ENCODE measurements around the gene CCDC117.

Gene CCDC117

DNA sequence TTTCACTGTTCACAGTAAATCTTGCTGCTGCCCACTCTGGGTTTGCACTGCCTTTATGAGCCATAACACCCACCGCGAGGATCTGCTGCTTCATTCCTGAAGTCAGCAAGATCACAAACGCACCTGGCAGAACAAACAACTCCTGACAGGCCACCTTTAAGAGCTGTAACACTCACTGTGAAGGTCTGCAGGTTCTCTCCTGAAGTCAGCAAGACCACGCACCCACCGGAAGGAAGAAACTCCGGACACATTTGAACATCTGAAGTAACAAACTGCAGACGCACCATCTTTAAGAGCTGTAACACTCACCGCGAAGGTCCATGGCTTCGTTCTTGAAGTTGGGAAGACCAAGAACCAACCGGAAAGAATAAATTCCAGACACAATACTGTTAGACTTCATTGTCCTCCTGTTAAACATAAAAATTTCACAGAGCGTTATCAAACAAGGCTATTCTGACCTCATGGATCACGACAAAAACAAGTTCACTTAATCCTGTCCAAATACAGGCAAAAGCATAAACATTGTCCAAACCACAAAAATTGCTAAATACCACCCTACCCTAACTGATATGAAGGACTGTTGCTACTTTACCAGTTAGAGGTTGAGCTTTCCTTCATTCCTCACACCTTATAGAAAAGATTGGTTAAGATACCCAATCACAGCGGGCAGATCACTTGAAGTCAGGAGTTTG lies 3.0 kb upstream of the CCDC117 start:
- DNase-seq (ENCODE audit: low spot score): no peak

DNA sequence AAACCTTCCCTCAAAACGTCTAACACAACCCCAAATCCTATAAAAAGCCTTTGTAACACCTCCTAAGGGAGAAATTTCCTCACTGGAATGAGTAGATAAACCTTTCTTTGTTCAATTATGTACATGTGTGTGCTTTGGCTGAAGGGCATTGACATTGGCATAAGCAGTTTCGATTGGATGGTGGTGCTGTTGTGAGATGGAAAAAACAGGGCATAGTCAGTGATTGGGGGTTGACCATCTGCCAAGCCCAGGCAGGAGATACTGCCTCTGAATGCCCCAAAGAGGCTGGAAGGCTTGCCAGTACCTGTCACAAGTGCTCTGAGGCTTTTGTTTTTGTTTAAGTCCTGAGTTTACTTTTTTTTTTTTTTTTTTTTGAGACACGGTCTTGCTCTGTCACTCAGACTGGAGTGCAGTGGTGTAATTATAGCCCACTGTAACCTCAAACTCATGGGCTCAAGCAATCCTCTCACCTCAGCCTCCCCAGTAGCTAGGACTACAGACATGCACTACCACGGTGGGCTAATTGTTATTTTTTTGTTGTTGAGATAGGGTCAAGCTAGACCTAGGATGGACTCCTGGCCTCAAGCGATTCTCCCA lies 1.2 kb upstream of the CCDC117 start:
- no peak for DNase-seq (ENCODE audit: low spot score)

DNA sequence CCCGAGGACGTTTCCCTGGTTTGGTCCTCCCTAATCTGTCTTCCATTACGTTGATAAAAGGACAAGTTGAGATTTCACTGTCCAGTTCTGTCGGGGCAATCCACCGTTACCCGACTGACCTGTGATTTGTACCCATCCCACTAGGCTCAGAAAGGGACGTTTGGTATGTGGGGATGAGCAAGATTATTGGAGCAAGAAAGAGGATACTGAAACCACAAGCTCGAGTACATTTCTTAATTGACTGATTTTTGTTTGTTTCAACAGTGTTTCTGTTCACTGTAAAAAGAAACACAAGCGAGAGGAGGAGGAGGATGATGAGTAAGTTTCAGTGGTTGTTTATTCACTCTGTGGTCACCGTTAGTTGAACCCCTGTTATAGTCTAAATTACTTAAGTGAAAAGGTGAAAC lies 969 bp downstream of the CCDC117 start:
- no peak for DNase-seq (ENCODE audit: low spot score)

DNA sequence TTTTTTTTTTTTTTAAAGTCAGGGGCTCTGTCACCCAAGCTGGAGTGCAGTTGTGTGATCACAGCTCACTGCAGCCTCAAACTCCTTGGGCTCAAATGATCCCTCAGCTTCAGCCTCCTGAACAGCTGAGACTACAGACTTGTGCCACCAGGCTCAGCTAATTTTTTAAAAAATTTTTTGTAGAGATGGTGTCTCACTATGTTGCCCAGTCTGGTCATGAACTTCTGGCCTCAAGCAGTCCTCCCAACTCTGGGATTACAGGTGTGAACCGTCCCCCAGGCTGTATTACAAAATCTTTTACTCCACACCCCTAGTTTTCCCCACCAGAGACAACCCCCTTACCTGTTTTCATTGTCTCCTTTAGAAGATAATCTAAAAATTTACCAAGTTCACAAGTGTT lies 1.9 kb downstream of the CCDC117 start:
- DNase-seq (ENCODE audit: low spot score): no peak

DNA sequence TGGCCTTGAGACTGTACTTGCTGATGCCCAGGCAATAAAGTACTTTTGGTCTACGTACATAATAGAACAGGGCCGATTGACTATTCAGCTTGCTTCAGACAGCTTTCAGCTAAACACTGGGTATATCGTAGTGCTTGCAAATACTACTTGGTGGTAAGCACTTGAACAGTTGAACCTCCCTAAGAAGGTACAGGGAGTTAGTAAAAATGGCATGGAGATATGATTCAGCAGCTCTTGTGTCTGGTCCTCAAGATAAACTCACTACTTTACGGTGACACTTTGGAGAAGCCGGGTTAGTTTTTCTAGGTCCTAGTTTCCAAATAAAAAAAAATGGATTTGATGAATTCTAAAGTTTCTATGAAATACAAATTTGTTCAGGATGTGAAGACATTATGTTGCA lies 7.3 kb downstream of the CCDC117 start:
- no peak for DNase-seq (ENCODE audit: low spot score)

DNA sequence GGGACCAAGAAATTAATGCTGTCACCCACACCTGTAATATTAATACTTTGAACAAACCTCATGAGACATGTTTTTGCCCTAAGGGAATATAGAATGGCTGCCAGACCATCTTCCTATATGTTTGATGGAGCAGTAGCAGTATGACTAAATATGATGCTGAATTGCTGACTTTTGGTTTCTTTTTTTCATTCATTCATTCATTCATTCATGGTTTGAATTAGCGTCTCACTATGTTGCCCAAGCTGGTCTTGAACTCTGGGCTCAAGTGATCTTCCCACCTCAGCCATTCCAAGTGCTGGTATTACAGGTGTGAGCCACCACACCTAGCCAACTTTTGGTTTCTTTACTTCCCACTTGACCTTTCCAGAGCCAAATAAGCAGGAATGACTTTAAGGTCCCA lies 7.8 kb downstream of the CCDC117 start:
- no peak for DNase-seq (ENCODE audit: low spot score)

DNA sequence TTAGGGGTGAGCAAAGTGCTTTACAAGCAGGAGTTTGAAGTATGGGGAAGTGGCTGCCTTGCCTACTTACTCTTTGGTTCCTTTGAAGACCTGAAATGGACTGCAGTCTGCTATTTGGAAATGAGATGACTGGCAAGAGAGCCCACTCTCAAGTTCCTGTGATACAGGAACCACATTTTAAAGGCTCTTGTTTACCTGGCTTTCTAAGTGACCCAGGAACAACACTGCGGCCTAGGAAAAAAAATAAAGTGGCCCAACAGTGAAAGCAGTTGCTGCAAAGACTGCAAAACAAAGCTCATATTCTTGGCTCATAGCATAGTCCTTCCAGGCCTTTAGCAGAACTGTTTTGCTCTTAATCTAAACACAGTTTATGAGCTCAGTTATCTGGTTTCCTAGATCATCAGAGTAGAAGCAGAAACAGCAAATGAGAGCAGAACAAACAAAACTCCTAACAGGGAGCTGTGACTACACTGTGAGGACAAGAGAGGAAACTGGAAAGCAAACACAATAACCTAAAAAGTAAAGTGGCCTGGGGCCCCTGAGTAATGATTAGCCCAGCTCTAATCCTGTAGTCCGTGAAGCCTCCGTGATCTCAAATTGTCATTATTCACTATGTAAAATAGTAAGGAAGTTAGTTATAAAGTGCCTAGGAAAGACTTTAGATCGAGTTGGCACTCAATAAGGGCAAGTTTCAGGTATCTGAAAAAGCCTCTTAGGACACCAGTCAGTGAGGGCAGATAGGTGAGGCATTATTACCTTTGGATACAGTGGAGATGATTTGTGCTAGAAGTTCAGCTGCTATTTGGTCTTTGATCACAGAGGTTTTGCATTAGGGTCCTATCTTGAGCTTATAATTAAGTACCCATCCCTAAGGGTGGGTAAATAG lies 11.5 kb downstream of the CCDC117 start:
- DNase-seq (ENCODE audit: low spot score): no peak

DNA sequence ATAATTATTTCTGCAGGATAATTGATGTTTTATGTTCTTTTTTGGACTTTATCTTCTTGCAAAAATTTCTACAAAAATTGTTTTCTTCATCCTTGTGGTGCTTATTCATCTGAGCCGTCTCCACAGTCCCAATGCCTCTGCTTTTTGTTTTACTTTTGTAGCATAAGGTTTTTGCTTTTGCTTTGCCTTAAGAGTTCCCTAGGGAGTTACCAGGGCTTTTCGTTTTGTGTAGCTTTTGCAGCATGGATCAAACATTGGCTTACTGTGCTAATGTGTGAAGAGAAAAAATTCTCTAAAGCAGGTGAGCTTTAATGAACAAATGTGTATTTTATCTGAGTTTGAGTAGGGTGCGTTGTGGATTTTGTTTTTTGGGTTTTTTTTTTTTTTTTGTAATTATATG lies 16.1 kb downstream of the CCDC117 start:
- no peak for DNase-seq (ENCODE audit: low spot score)

DNA sequence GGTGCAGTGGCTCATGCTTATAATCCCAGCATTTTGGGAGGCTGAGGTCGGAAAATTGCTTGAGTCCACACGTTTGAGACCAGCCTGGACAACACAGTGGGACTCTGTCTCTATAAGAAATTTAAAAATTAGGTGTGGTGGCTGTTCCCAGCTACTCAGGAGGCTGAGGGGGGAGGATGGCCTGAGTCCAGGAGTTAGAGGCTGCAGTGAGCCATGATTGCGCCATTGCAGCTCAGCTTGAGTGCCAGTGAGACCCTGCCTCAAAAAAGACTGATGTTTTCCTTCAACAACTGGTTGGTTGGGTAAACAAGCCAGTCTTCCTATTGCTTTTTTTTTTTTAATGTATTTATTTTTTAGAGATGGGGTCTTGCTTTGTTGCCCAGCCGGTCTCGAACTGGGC lies 18.6 kb downstream of the CCDC117 start:
- no peak for DNase-seq (ENCODE audit: low spot score)

DNA sequence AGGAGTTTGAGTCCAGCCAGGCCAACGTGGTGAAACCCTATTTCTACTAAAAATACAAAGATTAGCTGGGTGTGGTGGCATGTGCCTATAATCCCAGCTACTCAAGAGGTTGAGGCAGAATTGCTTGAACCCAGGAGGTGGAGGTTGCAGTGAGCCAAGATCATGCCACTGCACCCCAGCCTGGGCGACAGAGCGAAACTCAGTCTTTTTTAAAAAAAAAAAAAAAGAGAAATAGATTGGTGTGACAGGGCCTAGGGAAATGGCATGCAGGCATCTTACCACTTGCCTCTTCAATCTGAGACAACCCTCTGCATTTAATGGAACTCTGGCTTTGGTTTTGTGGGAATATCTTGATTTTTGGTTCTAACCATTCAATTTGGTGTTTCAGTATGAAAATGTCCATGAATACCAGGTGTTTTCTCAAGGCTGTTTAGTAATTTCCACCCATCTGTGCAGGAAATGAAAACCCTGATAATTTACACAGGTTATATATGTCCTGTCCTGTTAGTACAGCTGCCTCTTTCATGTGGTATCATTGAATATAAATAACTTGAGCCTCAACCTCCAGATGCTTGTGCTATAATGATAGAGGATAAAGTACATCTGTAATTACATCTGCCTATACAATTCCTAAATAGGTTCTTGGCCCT lies 19.5 kb downstream of the CCDC117 start:
- DNase-seq (ENCODE audit: low spot score): no peak

DNA sequence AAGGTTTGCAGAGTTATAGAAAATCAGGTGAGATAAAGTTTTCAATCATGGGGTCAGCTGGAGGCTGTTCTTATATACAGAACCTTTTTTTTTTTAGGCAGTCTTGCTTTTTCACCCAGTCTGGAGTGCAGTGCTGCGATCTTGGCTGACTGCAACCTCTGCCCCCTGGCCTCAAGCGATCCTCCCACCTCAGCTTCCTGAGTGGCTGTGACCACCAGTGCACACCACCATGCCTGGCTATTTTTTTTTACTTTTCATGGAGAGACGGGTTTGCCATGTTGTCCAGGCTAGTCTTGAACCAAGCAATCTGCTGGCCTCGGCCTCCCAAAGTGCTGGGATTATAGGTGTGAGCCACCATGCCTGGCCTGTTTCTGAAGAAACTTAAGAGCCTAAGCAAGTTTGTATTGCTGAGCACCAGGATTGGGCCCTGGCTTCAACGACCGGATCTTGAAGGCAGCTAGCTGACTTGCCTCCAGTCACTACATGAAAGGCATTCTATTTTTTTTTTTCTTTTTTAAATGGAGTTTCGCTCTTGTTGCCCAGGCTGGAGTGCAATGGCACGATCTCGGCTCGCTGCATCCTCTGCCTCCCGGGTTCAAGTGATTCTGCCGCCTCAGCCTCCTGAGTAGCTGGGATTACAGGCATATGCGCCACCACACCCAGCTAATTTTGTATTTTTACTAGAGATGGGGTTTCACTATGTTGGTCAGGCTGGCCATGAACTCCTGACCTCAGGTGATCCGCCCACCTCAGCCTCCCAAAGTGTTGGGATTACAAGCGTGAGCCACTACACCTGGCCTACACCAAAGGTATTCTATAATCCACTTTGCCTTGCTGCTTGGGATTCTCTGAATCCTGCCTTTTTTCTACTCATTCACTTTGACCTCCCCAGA lies 20.2 kb downstream of the CCDC117 start:
- no peak for DNase-seq (ENCODE audit: low spot score)

DNA sequence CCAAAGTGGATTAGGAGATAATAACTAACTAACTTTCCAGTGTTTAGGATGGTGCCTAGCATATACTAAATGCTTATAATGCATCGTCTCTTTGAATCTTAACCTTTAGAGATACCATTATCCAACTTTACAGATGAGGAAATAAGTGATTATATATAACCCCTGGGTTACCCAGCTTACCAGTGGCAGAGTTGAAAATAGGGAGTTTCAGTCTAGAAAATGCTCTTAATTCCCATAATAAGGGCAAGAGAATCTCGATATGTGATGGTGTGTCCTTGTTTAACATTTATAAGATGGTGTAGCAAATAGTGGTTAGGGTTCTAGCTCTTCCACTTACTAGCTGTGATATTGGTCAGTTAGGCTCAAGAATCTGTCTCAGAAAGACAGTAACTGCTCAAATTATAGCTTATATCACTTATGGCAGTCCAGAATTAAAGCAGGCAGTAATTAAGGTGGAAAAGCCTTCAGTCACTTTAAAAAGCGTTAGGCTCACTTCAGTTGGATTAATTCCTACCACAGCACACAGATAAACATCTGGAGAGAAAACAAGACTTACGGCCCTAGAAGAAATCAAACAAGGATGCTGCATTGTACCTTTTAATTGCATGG lies 21.6 kb downstream of the CCDC117 start:
- DNase-seq (ENCODE audit: low spot score): no peak

DNA sequence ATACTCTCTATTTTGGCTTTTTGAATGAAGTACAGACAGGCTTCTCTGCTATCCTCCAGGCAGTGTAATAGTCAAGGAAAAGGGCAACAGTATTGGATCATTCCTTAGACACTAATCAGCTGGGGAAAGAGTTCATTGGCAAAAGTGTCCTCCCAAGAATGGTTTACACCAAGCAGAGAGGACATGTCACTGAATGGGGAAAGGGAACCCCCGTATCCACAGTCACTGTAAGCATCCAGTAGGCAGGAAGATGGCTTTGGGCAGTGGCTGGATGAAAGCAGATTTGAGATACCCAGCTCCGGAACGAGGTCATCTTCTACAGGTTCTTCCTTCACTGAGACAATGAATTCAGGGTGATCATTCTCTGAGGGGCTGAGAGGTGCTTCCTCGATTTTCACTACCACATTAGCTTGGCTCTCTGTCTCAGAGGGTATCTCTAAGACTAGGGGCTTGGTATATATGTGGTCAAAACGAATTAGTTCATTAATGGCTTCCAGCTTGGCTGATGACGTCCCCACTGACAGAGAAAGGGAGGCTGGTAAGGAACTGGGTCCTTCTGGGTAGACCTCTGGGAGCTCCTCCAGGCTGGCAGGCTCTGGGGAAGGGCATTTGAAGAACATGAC lies 22.7 kb downstream of the CCDC117 start:
- DNase-seq (ENCODE audit: low spot score): no peak

DNA sequence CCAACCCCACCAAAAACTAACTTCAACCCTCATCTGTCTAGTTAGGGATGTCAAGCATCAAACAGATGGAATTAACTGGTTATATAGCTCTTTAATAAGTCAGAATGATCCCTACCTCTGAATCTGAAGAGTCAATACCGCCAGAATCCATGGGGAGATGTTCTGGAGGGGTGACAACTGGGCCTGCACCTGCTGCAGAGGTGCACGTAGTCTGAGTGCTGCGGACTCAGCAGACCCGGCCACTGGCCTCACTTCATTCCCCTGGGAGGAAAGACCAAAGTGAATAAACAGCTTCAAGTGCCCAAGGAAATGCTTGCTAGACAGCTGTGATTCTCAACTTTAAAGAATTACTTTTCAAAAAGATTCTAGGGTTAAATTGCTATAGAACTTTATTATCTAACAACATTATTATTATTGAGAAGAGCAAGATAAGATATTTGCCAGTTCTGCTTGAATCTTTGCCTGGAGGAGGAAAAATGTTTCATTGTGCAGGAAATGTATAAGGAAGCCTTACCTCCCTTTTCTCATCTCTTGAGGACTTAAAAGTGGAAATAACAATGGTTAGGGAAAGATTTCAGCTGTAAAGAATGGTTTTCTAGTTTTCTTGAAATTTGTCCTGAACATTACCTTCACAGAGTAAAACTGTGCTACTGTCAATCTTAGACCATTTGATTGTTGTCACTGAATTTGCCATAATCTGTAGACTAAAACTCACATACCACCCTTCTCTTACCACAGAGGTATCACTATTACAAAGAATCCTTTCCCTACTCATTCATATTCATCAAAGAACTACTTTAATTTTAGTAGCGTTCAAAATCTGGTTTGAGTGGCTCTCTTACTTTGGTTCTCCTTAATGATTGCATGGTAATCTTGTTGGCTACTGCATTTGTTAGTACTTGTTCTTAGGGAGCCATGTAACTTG lies 23.7 kb downstream of the CCDC117 start:
- no peak for DNase-seq (ENCODE audit: low spot score)

DNA sequence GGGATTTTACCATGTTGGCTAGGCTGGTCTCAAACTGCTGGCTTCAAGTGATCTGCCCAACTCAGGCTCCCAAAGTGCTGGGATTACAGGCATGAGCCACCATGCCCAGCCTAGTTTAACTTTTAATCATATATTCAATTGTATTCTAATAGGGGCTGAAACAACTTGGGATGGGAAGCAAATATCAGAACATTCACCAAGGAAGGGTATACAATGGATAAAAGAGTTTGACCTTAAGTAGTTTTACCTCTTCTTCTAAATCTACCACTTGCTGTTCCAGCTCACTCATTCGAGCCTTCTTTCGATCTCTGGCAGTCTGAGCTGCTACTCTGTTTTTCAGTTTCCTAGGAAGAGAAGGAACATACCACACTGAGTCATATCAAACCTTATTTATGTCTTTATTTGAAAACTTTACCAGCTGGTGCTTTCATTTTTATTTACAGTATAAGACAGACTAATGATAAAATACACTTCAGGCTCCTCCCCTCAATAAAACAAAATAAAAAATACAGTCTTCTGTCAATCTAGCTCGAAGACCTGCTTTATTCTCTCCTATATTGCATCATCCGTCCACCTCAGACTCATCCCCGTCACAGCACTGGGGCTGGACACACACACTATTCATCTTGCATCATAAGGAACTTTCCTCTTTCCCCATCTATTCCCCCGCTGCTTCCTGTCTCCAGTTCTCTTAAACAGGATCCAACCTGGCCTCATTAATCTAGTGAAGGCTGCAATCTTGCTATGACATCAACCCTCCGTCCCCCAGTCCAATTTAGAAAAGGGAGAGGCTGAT lies 26.5 kb downstream of the CCDC117 start:
- DNase-seq (ENCODE audit: low spot score): no peak

DNA sequence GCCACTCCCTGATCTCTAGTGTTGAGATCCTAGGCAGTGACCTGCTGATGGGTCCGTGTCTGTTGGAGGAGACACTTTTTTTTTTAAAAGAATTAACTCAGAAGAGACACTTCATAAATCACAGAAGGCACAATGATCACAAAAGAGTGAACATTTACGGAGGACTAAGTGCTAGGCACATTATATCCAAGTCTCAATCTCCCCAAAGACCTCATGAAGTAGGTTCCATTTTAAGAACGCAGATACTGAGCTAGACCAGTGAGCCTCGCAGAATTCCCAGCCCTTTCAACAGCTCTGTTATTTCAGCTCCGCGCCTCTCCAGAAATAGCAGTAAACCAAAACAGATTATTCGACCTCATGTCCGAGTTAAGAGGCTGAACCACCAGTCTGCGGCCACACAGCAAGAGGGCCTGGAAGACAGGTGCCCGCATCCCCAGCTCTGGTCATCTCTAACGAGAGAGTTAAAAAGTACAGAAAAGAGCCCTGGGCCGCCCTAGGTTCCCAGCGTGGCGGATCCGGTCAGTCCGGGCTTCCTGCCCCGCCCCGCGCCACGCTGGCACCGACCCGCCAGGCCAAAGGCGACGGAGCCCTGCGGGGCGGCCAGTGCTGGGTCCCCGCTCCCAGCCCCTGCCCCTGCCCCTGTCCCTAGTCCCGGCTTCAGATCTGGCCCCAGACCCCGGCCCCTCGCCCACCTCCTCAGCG lies 27.3 kb downstream of the CCDC117 start:
- DNase-seq (ENCODE audit: low spot score): no peak

DNA sequence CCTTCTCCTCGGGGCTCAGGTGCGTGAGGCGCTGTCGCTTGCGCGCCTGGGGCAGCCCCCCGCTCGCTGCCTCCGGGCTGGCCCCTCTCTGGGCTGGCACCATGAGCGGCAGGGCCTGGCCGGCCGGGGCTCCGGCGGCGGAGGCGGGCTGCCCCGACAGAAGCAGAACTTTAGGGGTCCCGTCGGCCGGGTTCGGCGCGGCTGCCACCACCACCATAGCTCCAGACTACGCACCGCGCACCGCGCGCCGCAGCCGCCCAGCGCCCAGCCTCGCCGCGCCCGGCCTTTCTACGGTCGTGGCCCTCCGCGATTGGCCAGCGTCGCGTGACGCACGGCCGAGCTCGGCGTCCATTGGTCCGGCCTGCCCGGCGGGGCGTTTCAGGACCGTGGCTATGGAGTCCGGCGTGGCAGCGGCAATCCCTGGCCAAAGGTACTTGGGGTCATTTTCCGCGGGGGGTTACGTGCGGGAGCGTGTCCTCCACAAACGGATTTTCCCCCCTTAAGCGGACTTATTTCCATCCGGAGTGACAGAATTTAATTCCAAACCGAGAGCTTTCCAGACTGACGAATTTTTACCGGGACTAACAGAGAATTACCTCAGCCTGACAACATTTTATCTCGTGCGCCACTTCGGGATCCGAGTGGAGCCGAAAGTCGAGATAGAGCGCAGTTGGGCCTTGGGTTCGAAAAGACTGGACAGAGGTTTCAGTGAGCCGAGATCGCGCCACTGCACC lies 28.0 kb downstream of the CCDC117 start, which contains the start of gene XBP1:
Gene XBP1, minus strand, starts transcription at position 262 of the 734 bp plus-strand sequence.
- peak; percentile 83 for DNase-seq (ENCODE audit: low spot score)
